Measurements from ENCODE around the gene SLC5A8. TPM values are rescaled to one million over a fixed set of nuclear protein-coding genes. Genes with fewer than 3 reads are reported as not detected.
A peak's percentile ranks its signal among the peaks of the same experiment; 100 is the strongest.

Gene SLC5A8
- total RNA-seq, 1 donor from 2014 or later = not detected

GRCh38 chr12:101200145-101200544 is 9.9 kb downstream of the SLC5A8 start:
- Histone ChIP-seq H3K36me3 (ENCODE audit: control insufficient read depth, insufficient read depth, low read length) (no peaks in the 10 kb centered on the region), H3K4me3 (ENCODE audit: low read depth, low read length) (no peak overlapping the region), H3K27me3 (ENCODE audit: control insufficient read depth, insufficient read depth, low read length) (no peaks in the 10 kb centered on the region)
- no peak for TF ChIP-seq CTCF (IDR thresholded peaks at IDR 0.05; ENCODE audit: insufficient read depth, low read length, poor library complexity, severe bottlenecking)
- no peak for DNase-seq (ENCODE audit: low read depth)

- Histone ChIP-seq H3K27me3 (ENCODE audit: control insufficient read depth, insufficient read depth, low read length) (no peaks in the 10 kb centered on the region), H3K4me3 (ENCODE audit: low read depth, low read length) (no peak overlapping the region), H3K36me3 (ENCODE audit: control insufficient read depth, insufficient read depth, low read length) (no peaks in the 10 kb centered on the region)
- TF ChIP-seq CTCF (IDR thresholded peaks at IDR 0.05; ENCODE audit: insufficient read depth, low read length, poor library complexity, severe bottlenecking) = no peak
- DNase-seq (ENCODE audit: low read depth) = no peak
Measured at GRCh38 chr12:101186291-101186690, 23.7 kb downstream of the SLC5A8 start.

DNA sequence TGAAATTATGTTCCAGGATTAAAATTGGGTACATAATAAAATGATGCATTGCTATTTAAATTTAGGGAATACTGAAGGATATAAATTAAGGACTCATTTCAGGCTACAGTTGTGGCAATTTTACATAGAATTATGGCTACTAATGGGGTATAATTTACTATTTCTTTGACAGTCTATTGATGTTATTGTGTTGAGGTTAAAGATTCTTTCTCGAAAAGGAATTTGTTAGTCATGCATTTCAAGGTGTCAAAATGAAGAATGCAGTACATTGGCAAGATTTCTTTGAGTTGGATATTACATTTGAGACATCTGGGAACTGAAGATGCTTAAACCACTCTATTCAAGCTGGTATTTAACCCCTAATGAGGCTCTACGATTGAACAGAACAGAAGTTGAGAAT is 28.3 kb downstream of the SLC5A8 start:
- Histone ChIP-seq H3K27me3 (ENCODE audit: control insufficient read depth, insufficient read depth, low read length) (no peaks in the 10 kb centered on the region), H3K4me3 (ENCODE audit: low read depth, low read length) (no peak overlapping the region), H3K36me3 (ENCODE audit: control insufficient read depth, insufficient read depth, low read length) (no peaks in the 10 kb centered on the region)
- no peak for DNase-seq (ENCODE audit: low read depth)
- no peak for TF ChIP-seq CTCF (IDR thresholded peaks at IDR 0.05; ENCODE audit: insufficient read depth, low read length, poor library complexity, severe bottlenecking)

DNA sequence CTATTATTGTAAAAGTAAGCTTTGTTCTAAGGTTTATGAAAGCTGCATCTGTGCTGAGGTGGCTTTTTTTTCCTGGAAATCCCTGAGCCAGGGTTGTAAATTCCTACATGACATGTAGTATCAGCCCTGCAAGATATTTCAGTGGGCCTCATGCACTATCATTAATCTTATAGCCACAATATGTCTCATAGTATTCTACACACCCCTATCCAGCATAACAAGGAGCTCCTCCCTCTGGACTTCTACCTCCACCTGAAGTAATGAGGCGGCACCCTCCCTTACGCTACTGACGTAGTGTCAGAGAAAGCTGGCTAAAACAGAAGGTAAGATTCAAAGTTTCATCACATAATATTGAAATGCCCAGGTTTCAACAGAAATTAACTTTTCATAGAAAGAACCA is 35.5 kb downstream of the SLC5A8 start:
- Histone ChIP-seq H3K4me3 (ENCODE audit: low read depth, low read length) (no peak overlapping the region), H3K27me3 (ENCODE audit: control insufficient read depth, insufficient read depth, low read length) (no peaks in the 10 kb centered on the region), H3K36me3 (ENCODE audit: control insufficient read depth, insufficient read depth, low read length) (no peaks in the 10 kb centered on the region)
- no peak for DNase-seq (ENCODE audit: low read depth)
- TF ChIP-seq CTCF (IDR thresholded peaks at IDR 0.05; ENCODE audit: insufficient read depth, low read length, poor library complexity, severe bottlenecking) = no peak

GRCh38 chr12:101173197-101173749 is 36.8 kb downstream of the SLC5A8 start:
- H3K4me3 ChIP-seq (ENCODE audit: low read depth, low read length) = no peak overlapping the region
- H3K27me3 ChIP-seq (ENCODE audit: control insufficient read depth, insufficient read depth, low read length) = no peaks in the 10 kb centered on the region
- no peak for DNase-seq (ENCODE audit: low read depth)
- TF ChIP-seq CTCF (IDR thresholded peaks at IDR 0.05; ENCODE audit: insufficient read depth, low read length, poor library complexity, severe bottlenecking) = no peak
- H3K36me3 ChIP-seq (ENCODE audit: control insufficient read depth, insufficient read depth, low read length) = no peaks in the 10 kb centered on the region

DNA sequence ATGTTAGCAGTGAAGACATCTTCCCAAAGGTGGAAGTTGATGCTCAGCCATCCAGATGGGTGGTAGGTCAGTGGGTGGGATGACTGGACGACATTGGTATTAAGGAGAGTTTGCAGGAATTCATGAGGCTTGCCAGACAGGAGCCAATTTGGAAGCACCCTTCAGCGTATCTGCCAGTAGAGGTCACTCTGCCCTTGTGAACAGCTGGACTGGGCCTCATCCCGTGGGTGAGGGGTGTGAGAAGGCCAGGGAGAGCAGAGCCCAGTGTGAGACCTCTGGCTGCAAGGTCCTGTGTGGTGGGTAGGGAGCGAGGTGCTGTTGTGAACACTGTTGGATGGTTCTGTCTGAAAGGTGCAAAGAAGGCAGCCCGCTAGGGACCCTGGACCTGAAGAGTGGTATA is 37.7 kb downstream of the SLC5A8 start:
- Histone ChIP-seq H3K36me3 (ENCODE audit: control insufficient read depth, insufficient read depth, low read length) (no peaks in the 10 kb centered on the region), H3K4me3 (ENCODE audit: low read depth, low read length) (no peak overlapping the region), H3K27me3 (ENCODE audit: control insufficient read depth, insufficient read depth, low read length) (no peaks in the 10 kb centered on the region)
- no peak for DNase-seq (ENCODE audit: low read depth)
- TF ChIP-seq CTCF (IDR thresholded peaks at IDR 0.05; ENCODE audit: insufficient read depth, low read length, poor library complexity, severe bottlenecking) = peak; percentile 5
